Keratinocyte (primary cell): ENCODE results near the gene C1orf122. TPM values are rescaled to one million over a fixed set of nuclear protein-coding genes. Genes with fewer than 3 reads are reported as not detected.

Experiments used
- DNase-seq: peaks from one replicate; pipeline ENCODE4 v3.0.0-alpha.2; 2011; ENCODE audit warnings: low read depth, missing footprints, low spot score
- FAIRE-seq: peaks from 2 replicates; lab custom pipeline; 2011; peaks lifted over from hg19 to GRCh38; lab: Jason Lieb, UNC
- H2AFZ ChIP-seq: 2 replicates; pipeline ENCODE4 v1.6.0; 2012; ENCODE audit warnings: low read length, control low read depth, inconsistent platforms; ENCODE audit not compliant: control insufficient read depth
- H3K27ac ChIP-seq: 2 replicates; pipeline ENCODE4 v1.5.1; 2011; ENCODE audit warnings: low read length; ENCODE audit not compliant: control insufficient read depth, insufficient read depth
- H3K27me3 ChIP-seq: 3 replicates; pipeline ENCODE4 v1.6.0; 2011; ENCODE audit warnings: low read length; ENCODE audit not compliant: control insufficient read depth, insufficient read depth; ENCODE audit errors: extremely low read depth
- H3K36me3 ChIP-seq, 2 experiments: 2 replicates in 1 of 2; 3 replicates in 1 of 2; pipeline ENCODE4 v1.5.1; 2011; ENCODE audit warnings: low read length in 2 of 2, mild to moderate bottlenecking in 1 of 2; ENCODE audit not compliant: control insufficient read depth in 2 of 2, insufficient read depth in 2 of 2; ENCODE audit errors: extremely low read depth in 1 of 2
- H3K4me1 ChIP-seq: 3 replicates; pipeline ENCODE4 v1.5.1; 2011; ENCODE audit warnings: low read length; ENCODE audit not compliant: control insufficient read depth, insufficient read depth; ENCODE audit errors: extremely low read depth
- H3K4me2 ChIP-seq: 3 replicates; pipeline ENCODE4 v1.6.0; 2011; ENCODE audit warnings: low read depth, low read length; ENCODE audit not compliant: control insufficient read depth, insufficient read depth; ENCODE audit errors: extremely low read depth
- H3K4me3 ChIP-seq, 3 experiments: fragments of 200-600 bp in 1 of 3; sonication (generic) in 1 of 3; 2 replicates in 2 of 3; 3 replicates in 1 of 3; pipeline ENCODE4 v1.5.1; 2011 to 2016; ENCODE audit warnings: low read length in 3 of 3, mild to moderate bottlenecking in 3 of 3, control low read depth in 2 of 3, inconsistent platforms in 1 of 3, low read depth in 1 of 3, mixed read lengths in 1 of 3, mixed run types in 1 of 3, moderate library complexity in 1 of 3; ENCODE audit not compliant: control insufficient read depth in 2 of 3, insufficient read depth in 2 of 3; ENCODE audit errors: extremely low read depth in 1 of 3
- H3K79me2 ChIP-seq: 2 replicates; pipeline ENCODE4 v1.6.0; 2012; ENCODE audit warnings: low read length; ENCODE audit not compliant: control insufficient read depth, insufficient read depth
- H3K9ac ChIP-seq: 3 replicates; pipeline ENCODE4 v1.6.0; 2011; ENCODE audit warnings: low read length; ENCODE audit not compliant: control insufficient read depth, insufficient read depth; ENCODE audit errors: extremely low read depth
- H3K9me1 ChIP-seq: 3 replicates; pipeline ENCODE4 v1.6.0; 2011; ENCODE audit warnings: low read length; ENCODE audit not compliant: control insufficient read depth, insufficient read depth; ENCODE audit errors: extremely low read depth
- H3K9me3 ChIP-seq: 2 replicates; pipeline ENCODE4 v1.5.1; 2012; ENCODE audit warnings: low read depth, low read length; ENCODE audit not compliant: control insufficient read depth
- H4K20me1 ChIP-seq: 3 replicates; pipeline ENCODE4 v1.6.0; 2011; ENCODE audit warnings: low read length; ENCODE audit not compliant: control insufficient read depth, insufficient read depth; ENCODE audit errors: extremely low read depth
- CTCF ChIP-seq, 3 experiments: IDR thresholded peaks in 1 of 3; conservative IDR thresholded peaks in 1 of 3; optimal IDR thresholded peaks in 1 of 3; 2 replicates in 2 of 3; 3 replicates in 1 of 3; pipeline versions ENCODE3 to v1.5.1; 2011; ENCODE audit warnings: low read length in 3 of 3, mild to moderate bottlenecking in 3 of 3, moderate library complexity in 2 of 3, control low read depth in 1 of 3, inconsistent platforms in 1 of 3; ENCODE audit not compliant: insufficient read depth in 2 of 3; ENCODE audit errors: extremely low read depth in 1 of 3
- EZH2 ChIP-seq: IDR thresholded peaks from one replicate; pipeline ENCODE4 v1.6.1; 2012; ENCODE audit warnings: inconsistent platforms, mild to moderate bottlenecking, low read length, moderate library complexity
- dilution Hi-C: fragments of 300-500 bp; cut with MboI; formaldehyde crosslinking; loops from one replicate; pipeline ENCODE4 v1.7.0; 2020; ENCODE audit warnings: low sequenced_read_pairs; ENCODE audit not compliant: extremely low pct_ligation_motif_present
- polyA plus RNA-seq, 5 experiments: library from polyadenylated mRNA; depleted of rRNA in 3 of 5; stranded (reverse) in 3 of 5; stranded (forward) in 1 of 5; unstranded in 1 of 5; fragments of >200 nt; gene quantifications; 1 replicate in 1 of 5; 2 replicates in 3 of 5; 3 replicates in 1 of 5; pipeline versions ENCODE4 v1.2.1 to v1.2.3, GENCODE V29; 2011 to 2012; ENCODE audit warnings: missing spikeins in 2 of 5, low read depth in 1 of 5, low replicate concordance in 1 of 5

C1orf122 gene
- polyA plus RNA-seq, 1 donor (not counting 4 experiments of a cell fraction or from before 2014, with no cell fraction given), result 25.8 TPM

DNA sequence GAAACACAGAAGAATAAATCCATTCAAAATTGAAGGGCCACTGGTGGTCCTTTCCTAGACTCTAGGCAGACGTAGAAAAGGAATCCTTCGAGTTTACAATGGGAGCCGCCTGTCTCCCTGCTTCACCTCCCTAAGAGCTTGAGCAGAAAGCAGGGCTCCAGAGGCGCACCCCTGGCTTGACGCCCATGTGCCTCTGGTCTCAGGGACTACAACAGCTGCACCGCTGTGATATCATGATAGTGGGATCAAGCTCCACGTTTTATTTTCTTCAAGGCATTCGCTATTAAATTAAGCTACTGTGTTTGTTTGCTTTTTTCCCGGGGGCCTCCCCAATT lies 403 bp upstream of the C1orf122 start:
- peaks cover 7% of the 10 kb centered on the region for H4K20me1 ChIP-seq
- no peak overlapping the region for H2AFZ ChIP-seq
- peak overlapping the region; percentile 79 for H3K9ac ChIP-seq
- dilution Hi-C loops, result no loop called here
- peak overlapping the region; percentile 86 for H3K4me2 ChIP-seq
- DNase-seq (no peak), FAIRE-seq (no peak)
- peak overlapping the region; percentile 63 to 97 (median 97) for H3K4me3 ChIP-seq
- H3K9me3 ChIP-seq, result no peaks in the 10 kb centered on the region
- no peak for TF ChIP-seq EZH2
- TF ChIP-seq CTCF (optimal IDR thresholded peaks at IDR 0.05 in 1 of 3, IDR thresholded peaks at IDR 0.05 in 1 of 3, conservative IDR thresholded peaks at IDR 0.05 in 1 of 3; ENCODE audit: extremely low read depth in 1 of 3, insufficient read depth in 2 of 3, low read length in 3 of 3), result no peak
- H3K4me1 ChIP-seq, result peaks cover 15% of the 10 kb centered on the region
- peak overlapping the region; percentile 62 for H3K27ac ChIP-seq
- no peaks in the 10 kb centered on the region for H3K9me1 ChIP-seq
- no peaks in the 10 kb centered on the region for H3K27me3 ChIP-seq
- H3K36me3 ChIP-seq, result peaks cover 40 to 43% of the 10 kb centered on the region in 2 experiments
- H3K79me2 ChIP-seq, result peaks cover 42% of the 10 kb centered on the region

- Histone ChIP-seq H4K20me1 (peaks cover 7% of the 10 kb centered on the region), H3K4me2 (peak overlapping the region; percentile 86), H3K36me3 (peaks cover 32 to 33% of the 10 kb centered on the region in 2 experiments), H3K9ac (peak overlapping the region; percentile 79), H3K4me1 (peaks cover 15% of the 10 kb centered on the region), H3K9me3 (no peaks in the 10 kb centered on the region), H3K27ac (peak overlapping the region; percentile 62), H3K79me2 (peaks cover 49% of the 10 kb centered on the region), H3K27me3 (no peaks in the 10 kb centered on the region), H3K9me1 (peaks cover 3% of the 10 kb centered on the region), H3K4me3 (peak overlapping the region; percentile 63 to 97 (median 97)), H2AFZ (no peak overlapping the region)
- FAIRE-seq (no peak), DNase-seq (no peak)
- dilution Hi-C loops, result no loop called here
- TF ChIP-seq EZH2 (no peak), CTCF (optimal IDR thresholded peaks at IDR 0.05 in 1 of 3, IDR thresholded peaks at IDR 0.05 in 1 of 3, conservative IDR thresholded peaks at IDR 0.05 in 1 of 3; ENCODE audit: extremely low read depth in 1 of 3, insufficient read depth in 2 of 3, low read length in 3 of 3) (peak in 1 of 3 experiments; percentile 1)
Measured at GRCh38 chr1:37808369-37809319, 1.1 kb downstream of the C1orf122 start.
